HG03066 (cell line): ENCODE measurements around the gene METTL21C.

Experiments
- ATAC-seq: cut with Tn5 transposase; IDR thresholded peaks from one replicate; pipeline ENCODE4 v1.9.1; 2021; ENCODE audit warnings: low read depth; ENCODE audit not compliant: unreplicated experiment

Gene METTL21C

DNA sequence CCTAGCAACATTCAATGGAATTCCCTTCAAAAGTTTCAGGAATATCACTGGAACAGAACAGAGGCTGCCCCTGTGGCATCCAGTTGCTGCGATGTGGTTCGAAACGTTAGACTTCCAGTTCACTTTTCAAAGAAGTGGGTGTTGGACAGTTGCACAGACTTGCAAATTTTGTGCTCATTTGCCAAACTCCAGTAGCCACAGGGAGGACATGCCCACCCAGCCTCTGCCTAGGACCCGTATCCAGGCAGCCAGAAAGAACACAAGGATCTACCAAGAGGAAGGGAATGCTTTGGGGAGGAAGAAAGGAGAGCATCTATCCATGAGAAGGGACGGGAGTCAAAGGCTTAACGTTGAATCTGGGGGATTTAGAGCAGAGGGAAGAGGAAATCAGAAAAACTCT, at the start of gene METTL21C:
TSS of gene METTL21C (minus strand) at position 108 of the 400 bp plus-strand sequence. CDS start 546 bp downstream, outside the sequence.
- no peak for ATAC-seq

DNA sequence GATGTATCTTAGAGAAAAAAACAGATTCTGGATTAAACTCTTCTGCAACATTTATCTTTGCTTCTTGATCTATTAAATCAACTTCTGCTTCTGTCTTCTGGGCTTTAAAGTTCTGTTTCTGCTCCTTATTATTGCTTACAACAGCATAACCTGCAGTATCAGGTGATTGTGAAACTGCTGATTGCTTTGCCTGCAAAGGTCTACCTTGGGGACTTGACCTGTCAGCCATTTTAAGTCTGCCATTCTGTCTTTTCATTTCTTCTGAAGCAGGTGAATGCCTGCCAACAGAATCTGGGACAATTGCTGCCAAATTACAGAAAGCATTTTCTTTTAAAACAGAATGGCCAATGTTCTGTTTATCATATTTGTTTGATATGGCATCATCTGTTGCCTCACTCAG, 47.7 kb upstream of the METTL21C start:
- ATAC-seq, result no peak

DNA sequence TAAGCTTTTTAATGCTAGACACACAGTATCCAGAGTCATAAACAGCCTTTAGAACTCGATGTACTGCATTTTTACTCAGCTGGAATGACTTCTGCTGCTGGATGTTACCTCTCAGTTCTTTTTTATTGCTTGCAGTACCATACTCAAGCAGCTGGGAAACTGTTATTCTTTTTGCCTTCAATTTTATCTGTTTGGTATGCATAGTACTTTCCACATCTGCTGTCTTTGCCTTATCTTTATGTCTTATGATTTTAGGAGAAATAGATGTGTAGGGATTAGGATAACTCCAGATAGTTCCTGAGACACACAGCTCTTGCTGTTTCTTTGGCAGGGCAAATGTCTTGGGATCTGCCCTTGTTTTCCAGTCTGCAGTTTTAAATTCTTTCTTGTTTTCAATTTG, 47.3 kb upstream of the METTL21C start:
- ATAC-seq, result no peak

DNA sequence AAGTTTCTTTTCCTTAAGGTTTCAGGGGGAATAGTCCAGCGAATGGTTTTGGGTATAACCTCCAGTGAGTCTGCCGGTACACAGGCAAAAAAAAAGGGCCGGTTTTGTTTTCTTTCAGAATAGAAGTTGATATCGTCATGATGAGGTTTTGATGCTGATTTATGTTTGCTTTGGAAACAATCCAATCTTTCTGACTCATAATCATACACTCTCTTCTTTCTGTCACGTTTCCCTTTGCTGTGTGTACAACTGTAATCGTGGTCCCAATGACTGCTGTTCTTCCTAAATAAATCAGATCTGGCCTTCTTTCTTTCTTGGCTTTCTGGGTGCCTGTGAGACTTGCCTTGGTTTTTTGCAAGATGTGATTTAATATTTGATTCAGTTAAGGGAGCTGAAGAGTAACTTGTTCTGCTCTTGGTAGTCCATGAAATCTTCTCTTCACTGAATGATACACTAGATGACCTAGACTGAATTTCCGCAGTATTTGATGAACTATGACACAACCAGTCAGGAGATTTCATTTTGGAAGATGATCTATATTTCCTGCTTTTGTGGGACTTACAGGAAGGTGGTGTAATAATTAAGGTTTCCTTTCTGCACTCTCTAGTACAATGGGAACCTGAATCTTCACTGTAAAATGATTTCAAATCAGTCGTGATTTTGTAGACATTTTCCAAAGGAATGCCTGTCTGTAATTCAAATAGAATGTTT, 34.9 kb upstream of the METTL21C start:
- no peak for ATAC-seq

DNA sequence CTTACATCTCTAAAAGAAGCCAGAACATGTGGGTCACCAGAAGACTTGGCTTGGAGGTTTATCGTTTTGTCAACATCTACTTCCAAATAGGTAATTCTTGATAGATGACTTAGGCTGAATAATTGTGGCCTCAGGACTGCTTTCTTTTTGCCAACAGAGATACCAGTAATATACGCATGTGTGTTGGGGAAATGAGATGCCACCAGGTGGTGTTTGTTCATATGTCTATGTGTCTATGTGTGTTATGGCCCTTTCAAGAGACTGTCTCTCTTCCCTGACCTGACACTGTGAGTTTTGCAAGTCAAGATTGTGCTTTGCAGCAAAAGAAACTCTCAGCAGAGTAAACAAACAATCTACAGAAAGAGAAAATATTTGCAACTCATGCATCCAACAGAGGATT, 31.6 kb upstream of the METTL21C start:
- ATAC-seq, result no peak

DNA sequence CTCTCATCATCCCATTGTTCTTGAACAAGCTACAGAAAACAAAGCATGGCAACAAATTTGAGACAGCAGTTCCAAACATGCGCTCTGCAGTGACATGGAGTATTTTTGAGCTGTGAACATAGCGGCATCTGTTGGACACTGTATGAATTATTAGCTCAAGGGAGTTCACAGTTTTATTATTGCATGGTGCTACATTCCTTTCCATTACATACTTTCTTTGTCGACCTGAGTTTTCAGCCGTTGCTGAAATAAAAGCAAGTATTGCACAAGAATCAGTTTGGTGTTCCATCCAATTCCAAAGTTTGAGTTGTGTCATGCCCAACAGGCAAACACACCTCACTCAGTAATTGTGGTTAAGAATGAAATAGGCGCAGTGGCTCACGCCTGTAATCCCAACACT, 30.1 kb upstream of the METTL21C start:
- ATAC-seq, result no peak

DNA sequence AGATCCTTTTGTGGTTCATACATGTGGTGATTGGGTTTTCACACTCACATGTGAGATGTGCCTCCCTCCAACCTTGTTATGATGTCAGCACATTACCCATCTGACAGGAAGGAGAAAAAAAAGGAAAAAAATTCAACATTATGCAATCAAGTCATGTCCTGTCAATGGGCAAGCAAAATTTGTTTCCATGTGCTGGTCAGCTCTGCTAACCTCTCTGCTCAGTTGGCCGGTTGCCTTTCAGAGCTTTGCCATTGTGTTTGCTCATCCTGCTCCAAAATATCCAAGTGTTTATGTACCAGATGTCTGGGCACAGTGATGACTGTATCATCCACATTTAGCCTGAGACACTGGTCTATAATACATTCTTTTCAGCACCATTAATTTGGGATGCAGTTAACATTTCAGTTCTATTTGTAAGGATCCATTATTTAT, 27.0 kb upstream of the METTL21C start:
- ATAC-seq, result no peak

DNA sequence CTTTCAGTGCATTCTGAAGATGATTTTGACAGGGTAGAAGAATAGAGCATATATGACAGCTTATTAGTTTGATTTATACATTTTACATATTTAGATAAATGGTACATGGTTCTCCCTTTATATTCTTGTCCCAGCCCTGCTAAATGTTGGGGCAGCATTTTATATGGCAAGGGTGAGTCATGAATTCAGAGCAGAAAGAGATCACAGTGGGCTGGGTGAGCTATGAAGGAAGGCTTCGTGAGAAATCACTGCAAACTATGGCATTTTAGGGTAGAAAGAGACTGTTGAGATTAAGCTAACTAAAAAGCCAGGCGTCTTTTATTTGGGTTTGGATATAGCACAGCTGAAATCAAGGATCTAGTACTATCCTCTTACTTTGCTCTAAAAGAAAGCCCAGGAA, 23.9 kb upstream of the METTL21C start:
- no peak for ATAC-seq

DNA sequence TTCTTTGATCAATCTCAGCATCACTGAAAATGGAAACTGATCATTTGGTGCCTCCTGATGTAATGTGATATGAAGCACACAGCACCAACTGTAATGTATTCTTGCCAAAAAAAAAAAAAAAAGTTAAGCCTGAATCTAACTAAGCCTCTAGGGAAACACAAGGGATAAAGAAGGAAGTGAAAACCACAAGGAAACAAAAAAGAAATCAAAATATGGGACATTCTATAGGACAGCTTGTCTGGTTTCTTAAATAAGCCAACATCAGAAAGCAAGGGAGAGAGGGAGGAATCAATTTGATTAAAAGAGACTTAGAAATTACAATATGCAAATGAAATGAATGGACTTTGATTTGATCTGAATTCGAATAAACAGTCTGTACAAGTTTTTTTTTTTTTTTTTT, 20.6 kb upstream of the METTL21C start:
- no peak for ATAC-seq

DNA sequence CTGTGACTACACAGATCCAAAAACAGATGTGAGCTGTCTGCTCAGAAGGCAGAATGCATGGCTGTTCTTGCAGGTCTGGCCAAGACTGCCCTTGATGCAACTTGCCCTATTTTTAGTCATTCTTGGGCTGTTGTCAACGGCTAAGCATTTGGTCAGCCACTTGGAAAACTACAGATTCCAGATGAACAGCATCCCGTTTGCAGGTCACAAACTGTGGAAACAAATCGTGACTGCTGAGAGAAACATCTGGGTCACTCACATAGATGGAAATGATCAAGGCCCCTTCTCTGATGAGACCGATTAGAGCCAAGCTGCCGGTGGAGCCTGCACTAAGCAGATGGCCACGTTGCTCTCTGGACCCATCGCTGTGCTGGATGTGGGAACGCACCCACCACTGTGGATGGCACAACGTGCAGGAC, 15.4 kb upstream of the METTL21C start:
- no peak for ATAC-seq

DNA sequence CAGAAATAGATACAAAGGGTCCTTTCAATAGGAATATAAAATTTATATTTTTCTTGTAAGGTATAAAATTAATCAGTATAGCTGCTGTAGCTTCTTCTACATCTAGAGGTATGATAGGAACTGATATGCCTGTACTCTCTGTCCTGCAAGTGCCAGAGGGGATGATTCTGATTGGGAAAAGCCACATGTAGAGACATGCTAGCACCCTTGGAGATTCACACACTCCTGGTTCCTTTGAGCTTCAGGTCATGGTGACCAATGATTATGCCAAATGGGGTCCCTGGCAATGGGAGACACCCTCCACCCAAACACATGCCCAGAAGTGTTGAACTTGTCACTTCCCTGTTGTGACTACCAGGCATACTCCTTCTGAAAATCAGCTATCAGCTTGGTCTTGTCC, 14.7 kb upstream of the METTL21C start:
- no peak for ATAC-seq

DNA sequence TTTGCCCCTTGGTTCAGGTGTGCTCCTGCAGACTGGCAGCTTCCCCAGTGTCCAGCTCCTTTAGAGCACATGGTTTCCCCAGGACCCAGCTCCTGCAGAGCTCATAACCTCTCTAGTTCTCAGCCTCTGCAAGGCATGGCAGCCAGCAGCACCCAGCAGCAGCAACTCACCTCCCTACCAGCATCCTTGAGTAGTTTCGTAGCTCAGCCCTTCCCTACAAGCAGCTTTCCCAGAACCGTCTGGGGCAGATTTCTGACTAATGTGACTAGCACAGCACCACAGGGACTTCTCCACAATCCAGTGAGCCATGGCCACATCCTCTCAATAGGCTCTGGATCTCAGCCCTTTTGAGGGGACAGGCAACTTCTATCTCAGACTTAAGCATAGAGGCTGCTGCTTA, 14.1 kb upstream of the METTL21C start:
- no peak for ATAC-seq

DNA sequence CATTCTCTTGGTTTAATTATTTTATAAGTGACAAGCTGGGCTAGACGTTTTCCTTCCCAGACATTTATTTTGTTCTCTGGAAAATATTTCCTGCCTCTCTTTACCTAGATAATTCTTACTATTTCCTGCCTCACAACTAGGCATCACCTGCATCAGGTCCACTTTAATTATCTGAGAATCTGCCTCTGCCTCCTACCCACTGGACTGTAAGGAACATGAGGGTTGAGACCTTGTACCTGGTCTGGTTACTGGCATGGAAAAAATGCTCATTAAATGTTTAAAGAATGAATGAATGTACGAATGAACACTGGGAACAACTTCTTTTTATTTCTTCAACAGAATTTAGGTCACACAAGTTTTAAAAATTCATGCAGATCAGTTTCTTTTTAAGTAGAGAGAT, 13.4 kb upstream of the METTL21C start:
- no peak for ATAC-seq

DNA sequence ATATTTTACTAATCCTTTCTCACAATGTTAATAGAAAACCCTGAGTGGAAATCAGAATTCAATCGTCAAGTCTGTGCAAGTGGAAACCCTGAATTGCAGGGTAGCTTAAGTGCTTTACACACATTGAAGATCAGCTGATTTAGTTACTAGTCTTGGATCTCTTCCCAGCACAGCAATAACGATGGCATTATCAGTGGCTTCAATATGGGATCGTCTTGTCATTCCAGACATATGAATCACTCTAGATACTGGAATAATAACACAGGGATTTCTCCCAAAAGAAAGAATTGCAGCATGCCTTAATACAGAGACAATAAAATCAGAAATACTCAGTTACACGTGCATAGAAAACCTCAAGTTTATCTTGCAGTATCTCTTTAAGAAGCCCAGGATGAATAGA, 12.6 kb upstream of the METTL21C start:
- ATAC-seq, result no peak

DNA sequence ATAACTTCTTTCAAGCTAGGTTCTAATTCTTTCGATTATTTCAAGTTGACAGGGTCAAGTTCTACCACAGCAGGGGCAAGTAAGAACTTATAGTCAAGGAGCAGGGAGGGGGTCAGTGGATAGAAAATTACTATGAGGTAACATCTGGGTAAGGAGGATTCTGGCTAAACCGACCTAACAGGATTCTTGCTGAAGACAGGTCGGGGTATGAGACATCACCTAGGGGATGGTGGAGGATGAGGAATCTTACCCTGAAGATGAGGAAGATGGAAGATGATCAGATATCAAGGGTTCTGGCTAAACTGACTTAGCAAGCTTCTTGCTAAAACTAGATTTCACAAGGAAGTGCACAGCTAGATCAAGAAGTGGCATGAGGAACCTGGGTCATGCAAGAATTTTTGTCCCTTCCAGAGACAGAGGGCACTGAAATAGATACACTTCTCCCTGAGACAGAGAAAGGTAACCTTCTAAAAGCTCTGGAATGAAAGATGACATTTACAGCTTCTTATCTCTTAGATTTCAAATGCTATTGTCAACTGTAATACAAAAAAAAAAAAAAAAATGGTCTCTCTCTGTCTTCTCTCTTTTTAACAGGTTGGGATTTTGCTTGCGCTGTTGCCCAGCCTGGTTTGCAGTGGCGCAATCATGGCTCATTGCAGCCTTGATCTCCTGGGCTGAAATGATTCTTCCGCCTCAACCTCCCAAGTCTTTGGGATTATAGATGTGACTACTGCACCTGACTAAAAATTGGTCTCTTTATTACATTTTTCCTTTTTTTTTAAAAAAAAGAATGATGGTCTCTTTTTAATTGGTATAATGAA, 9.6 kb upstream of the METTL21C start:
- no peak for ATAC-seq

DNA sequence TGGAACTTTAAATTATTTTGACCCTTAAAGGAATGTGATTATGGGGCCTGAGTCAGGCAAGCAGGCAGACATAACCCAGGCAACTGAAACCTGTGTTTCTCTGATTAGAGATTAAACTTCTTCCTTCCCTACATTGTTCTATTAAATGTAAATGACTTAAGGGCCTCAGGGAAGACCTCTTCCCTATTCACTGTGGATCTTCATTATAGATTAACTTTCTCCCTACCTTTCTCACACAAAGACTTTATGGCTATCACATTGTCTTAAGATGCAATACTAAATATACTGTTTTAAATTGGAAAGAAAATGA, 8.8 kb upstream of the METTL21C start:
- ATAC-seq, result no peak

DNA sequence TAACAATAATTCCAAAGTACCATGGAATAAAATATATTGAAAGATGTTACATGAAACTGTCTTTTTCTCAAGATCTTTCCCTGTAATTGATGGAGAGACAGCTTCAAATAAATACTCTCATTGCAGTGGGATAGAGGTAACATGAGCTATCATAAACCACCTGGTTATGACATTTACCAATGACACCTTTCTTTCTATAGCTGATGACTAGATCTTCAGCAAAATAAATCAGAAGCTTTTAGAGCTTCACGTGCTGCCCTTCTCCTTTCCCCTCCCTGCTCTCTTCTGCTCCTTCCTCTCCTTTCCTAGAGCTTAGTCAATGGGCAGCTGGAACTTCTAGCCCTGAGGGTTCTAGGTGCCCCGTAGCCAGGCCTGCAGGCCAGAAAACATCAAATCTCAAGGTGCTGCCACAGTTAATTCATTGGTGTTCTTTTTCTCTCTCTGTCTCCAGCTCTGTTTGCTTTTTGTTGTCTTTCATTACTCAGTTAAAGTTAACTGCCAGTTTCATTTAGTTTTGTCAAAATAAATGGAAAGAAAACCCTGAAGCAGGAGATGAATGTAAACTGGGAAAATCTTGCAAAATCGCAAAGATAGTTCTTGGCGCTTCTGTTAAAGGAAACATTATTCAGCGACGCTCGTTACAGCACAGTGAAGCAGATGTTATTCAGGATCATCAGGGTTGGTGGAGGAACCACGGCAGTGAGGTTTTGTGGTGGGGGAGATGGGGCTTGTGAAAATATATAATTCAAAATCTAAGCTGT, 8.3 kb upstream of the METTL21C start:
- ATAC-seq, result no peak

DNA sequence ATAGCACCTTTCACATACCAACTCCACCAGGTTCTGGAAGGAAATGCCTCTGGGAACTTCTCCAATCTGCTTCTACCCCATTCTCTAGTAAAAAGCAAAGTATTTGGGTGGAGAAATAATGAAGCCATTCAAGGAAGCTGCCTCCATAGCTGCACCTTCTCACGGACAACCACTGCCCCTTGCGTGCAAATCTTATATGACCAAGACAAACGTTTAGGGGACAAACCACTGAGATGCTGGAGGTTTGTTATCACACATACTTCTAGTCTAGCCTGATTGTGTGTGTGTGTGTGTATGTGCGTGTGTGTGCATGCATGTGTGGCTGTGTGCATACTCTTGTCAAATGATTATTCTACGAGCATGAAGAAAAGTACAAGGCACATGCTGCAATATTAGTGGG, 6.5 kb upstream of the METTL21C start:
- no peak for ATAC-seq

DNA sequence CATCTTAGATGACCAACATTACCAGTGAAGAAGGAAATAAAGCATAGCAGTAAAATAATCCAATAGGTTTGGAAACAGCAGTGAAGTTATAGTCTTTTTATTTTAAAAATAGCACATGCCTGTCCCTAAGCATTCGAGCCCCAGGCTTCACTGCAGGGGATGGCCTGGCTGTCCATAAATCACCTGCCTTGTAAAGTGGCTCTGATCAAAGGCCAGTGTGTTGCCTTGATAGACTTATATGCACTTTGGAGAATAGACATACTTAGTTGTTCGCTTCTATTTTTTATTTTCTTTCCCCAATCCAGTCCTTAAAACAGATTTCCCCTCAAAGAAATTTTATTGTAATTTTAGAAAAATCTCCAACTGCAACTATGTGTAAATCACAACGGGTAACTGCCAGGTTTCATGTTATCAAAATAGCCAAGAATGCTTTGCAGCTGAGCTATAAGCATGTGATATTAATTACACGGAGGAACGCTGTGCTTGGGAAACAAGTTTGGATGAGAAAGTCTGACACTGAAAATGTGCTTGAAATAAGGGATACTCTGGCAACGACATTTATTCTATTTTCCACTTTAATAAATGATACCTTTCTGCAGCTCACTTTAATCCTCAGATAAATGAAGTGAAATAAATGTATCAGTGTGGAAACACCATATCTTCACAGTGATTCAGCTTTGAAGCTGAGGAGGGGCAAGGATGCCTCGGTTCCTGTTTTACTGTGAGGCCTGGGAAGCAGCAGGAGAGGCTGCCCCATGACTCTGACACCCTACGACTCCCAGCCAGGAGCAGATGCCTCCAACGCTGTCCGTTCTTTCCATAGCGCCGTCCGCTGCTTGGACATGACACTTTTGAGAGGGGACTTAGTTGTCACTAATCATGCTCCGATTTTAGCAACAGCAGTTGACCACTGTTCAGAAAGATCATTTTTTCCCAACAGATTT, 5.5 kb upstream of the METTL21C start:
- no peak for ATAC-seq

DNA sequence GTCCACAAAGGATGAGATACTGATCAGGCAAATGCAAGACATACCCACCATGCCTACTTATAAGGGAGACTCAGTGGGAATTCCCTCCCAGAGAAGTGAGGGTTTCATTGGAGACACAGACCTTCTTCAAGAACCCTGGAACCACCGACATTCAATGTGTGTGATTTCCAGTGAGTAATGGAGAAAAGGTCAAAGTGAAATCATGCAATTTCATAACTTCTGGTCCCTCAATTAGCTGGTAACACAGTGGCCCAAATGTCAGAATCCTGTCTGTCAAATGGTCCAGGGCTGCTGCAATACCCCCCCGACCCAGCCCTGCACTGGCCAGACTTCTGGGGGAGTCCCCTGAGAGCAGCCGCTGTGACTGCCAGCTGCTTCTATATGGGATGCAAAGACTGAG, 4.7 kb upstream of the METTL21C start:
- ATAC-seq, result no peak

DNA sequence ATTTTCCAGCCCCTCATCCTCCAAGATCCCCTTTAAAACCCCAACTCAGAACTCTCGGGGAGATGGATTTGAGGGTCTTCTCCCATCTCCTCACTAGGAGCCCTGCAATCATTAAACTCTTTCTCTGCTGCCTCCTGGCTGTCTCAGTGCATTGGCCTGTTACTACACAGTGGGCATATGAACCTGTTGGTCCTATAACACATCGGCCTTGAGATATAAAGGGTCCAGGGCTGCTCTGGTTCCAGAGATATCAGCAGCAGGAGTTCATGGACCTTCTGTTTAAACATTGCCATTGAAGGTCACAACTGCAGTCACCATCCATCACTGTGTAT, 3.8 kb upstream of the METTL21C start:
- no peak for ATAC-seq
